ENCODE data around the gene C1QTNF3.
A peak's percentile ranks its signal among the peaks of the same experiment; 100 is the strongest.
"Not testable (repeated sequence)": the region's sequence is repeated elsewhere in the genome, so short reads cannot be mapped to it uniquely, and the experiment has no call there.

C1QTNF3 gene

GRCh38 chr5:34047774-34048572 is 5.0 kb upstream of the C1QTNF3 start:
- peak; percentile 6 to 17 for DNase-seq

GRCh38 chr5:34047143-34047542 is 4.1 kb upstream of the C1QTNF3 start:
- DNase-seq, result no peak

- DNase-seq, result no peak
These were observed 3.0 kb upstream of the C1QTNF3 start for GRCh38 chr5:34045996-34046395.

- DNase-seq, result no peak
These were observed 2.0 kb upstream of the C1QTNF3 start for GRCh38 chr5:34045023-34045422.

- no peak for DNase-seq
These were observed 692 bp downstream of the C1QTNF3 start for GRCh38 chr5:34042321-34042720.

GRCh38 chr5:34041247-34041972 is 1.6 kb downstream of the C1QTNF3 start:
- no peak for DNase-seq

GRCh38 chr5:34040472-34040871 is 2.5 kb downstream of the C1QTNF3 start:
- DNase-seq, result no peak

GRCh38 chr5:34039398-34040157 is 3.4 kb downstream of the C1QTNF3 start:
- no peak for DNase-seq

GRCh38 chr5:34038838-34039237 is 4.2 kb downstream of the C1QTNF3 start:
- DNase-seq, result no peak

GRCh38 chr5:34038390-34038789 is 4.6 kb downstream of the C1QTNF3 start:
- no peak for DNase-seq

GRCh38 chr5:34037726-34038125 is 5.3 kb downstream of the C1QTNF3 start:
- DNase-seq, result no peak

GRCh38 chr5:34035756-34036155 is 7.3 kb downstream of the C1QTNF3 start:
- DNase-seq, result no peak

GRCh38 chr5:34034534-34035327 is 8.3 kb downstream of the C1QTNF3 start:
- no peak for DNase-seq

GRCh38 chr5:34031966-34032365 is 11.0 kb downstream of the C1QTNF3 start:
- DNase-seq, result no peak

GRCh38 chr5:34031117-34031516 is 11.9 kb downstream of the C1QTNF3 start:
- DNase-seq, result no peak

GRCh38 chr5:34030585-34030984 is 12.4 kb downstream of the C1QTNF3 start:
- not testable (repeated sequence) for DNase-seq

GRCh38 chr5:34030048-34030447 is 13.0 kb downstream of the C1QTNF3 start:
- DNase-seq, result no peak

- DNase-seq, result no peak
These were observed 14.7 kb downstream of the C1QTNF3 start for GRCh38 chr5:34028349-34028748.

- DNase-seq, result no peak
These were observed 16.8 kb downstream of the C1QTNF3 start for GRCh38 chr5:34026089-34026761.

- peak; percentile 24 to 31 for DNase-seq
These were observed 20.8 kb downstream of the C1QTNF3 start for GRCh38 chr5:34022121-34022705.

GRCh38 chr5:34021334-34021733 is 21.7 kb downstream of the C1QTNF3 start:
- DNase-seq, result peak; percentile 15 to 19

- DNase-seq, result no peak
These were observed 22.3 kb downstream of the C1QTNF3 start for GRCh38 chr5:34020726-34021125.
